Measurements from ENCODE around the gene MEGF11.

MEGF11 gene

GRCh38 chr15:65925338-65925737 is 328.2 kb downstream of the MEGF11 start:
- Mint-ChIP-seq H3K4me3 (no peak overlapping the region), H3K27me3 (ENCODE audit: low read depth) (no peaks in the 10 kb centered on the region), H3K36me3 (ENCODE audit: low read depth) (no peaks in the 10 kb centered on the region), H3K27ac (no peak overlapping the region), H3K4me1 (ENCODE audit: low read depth) (no peaks in the 10 kb centered on the region), H3K9me3 (no peaks in the 10 kb centered on the region)
- DNase-seq (ENCODE audit: low spot score), result no peak

- H3K27me3 Mint-ChIP-seq (ENCODE audit: low read depth), result no peaks in the 10 kb centered on the region
- no peaks in the 10 kb centered on the region for H3K4me1 Mint-ChIP-seq (ENCODE audit: low read depth)
- H3K36me3 Mint-ChIP-seq (ENCODE audit: low read depth), result no peaks in the 10 kb centered on the region
- no peak overlapping the region for H3K27ac Mint-ChIP-seq
- H3K4me3 Mint-ChIP-seq, result no peak overlapping the region
- no peaks in the 10 kb centered on the region for H3K9me3 Mint-ChIP-seq
- DNase-seq (ENCODE audit: low spot score), result no peak
Observed at GRCh38 chr15:65924004-65924403, 329.5 kb downstream of the MEGF11 start.

GRCh38 chr15:65923264-65923663 is 330.3 kb downstream of the MEGF11 start:
- Mint-ChIP-seq H3K36me3 (ENCODE audit: low read depth) (no peaks in the 10 kb centered on the region), H3K4me3 (no peak overlapping the region), H3K4me1 (ENCODE audit: low read depth) (peaks cover 4% of the 10 kb centered on the region), H3K27me3 (ENCODE audit: low read depth) (no peaks in the 10 kb centered on the region), H3K9me3 (no peaks in the 10 kb centered on the region), H3K27ac (no peak overlapping the region)
- DNase-seq (ENCODE audit: low spot score), result no peak

- Mint-ChIP-seq H3K27me3 (ENCODE audit: low read depth) (no peaks in the 10 kb centered on the region), H3K36me3 (ENCODE audit: low read depth) (no peaks in the 10 kb centered on the region), H3K4me1 (ENCODE audit: low read depth) (peaks cover 7% of the 10 kb centered on the region), H3K27ac (no peak overlapping the region), H3K9me3 (no peaks in the 10 kb centered on the region), H3K4me3 (no peak overlapping the region)
- no peak for DNase-seq (ENCODE audit: low spot score)
Observed at GRCh38 chr15:65922621-65923020, 330.9 kb downstream of the MEGF11 start.

- H3K9me3 Mint-ChIP-seq, result no peaks in the 10 kb centered on the region
- no peak overlapping the region for H3K4me3 Mint-ChIP-seq
- H3K36me3 Mint-ChIP-seq (ENCODE audit: low read depth), result no peaks in the 10 kb centered on the region
- no peaks in the 10 kb centered on the region for H3K27me3 Mint-ChIP-seq (ENCODE audit: low read depth)
- peaks cover 15% of the 10 kb centered on the region for H3K4me1 Mint-ChIP-seq (ENCODE audit: low read depth)
- H3K27ac Mint-ChIP-seq, result no peak overlapping the region
- DNase-seq (ENCODE audit: low spot score), result no peak
Observed at GRCh38 chr15:65921780-65922179, 331.8 kb downstream of the MEGF11 start.

GRCh38 chr15:65920825-65921309 is 332.7 kb downstream of the MEGF11 start:
- H3K27ac Mint-ChIP-seq, result no peak overlapping the region
- H3K27me3 Mint-ChIP-seq (ENCODE audit: low read depth), result no peaks in the 10 kb centered on the region
- no peaks in the 10 kb centered on the region for H3K36me3 Mint-ChIP-seq (ENCODE audit: low read depth)
- H3K4me3 Mint-ChIP-seq, result no peak overlapping the region
- DNase-seq (ENCODE audit: low spot score), result no peak
- H3K4me1 Mint-ChIP-seq (ENCODE audit: low read depth), result peaks cover 21% of the 10 kb centered on the region
- no peaks in the 10 kb centered on the region for H3K9me3 Mint-ChIP-seq

- H3K27me3 Mint-ChIP-seq (ENCODE audit: low read depth), result no peaks in the 10 kb centered on the region
- H3K36me3 Mint-ChIP-seq (ENCODE audit: low read depth), result no peaks in the 10 kb centered on the region
- no peaks in the 10 kb centered on the region for H3K9me3 Mint-ChIP-seq
- peaks cover 21% of the 10 kb centered on the region for H3K4me1 Mint-ChIP-seq (ENCODE audit: low read depth)
- H3K4me3 Mint-ChIP-seq, result no peak overlapping the region
- no peak overlapping the region for H3K27ac Mint-ChIP-seq
- DNase-seq (ENCODE audit: low spot score), result no peak
Observed at GRCh38 chr15:65920121-65920520, 333.4 kb downstream of the MEGF11 start.

GRCh38 chr15:65919353-65919752 is 334.2 kb downstream of the MEGF11 start:
- no peak for DNase-seq (ENCODE audit: low spot score)
- Mint-ChIP-seq H3K4me3 (no peak overlapping the region), H3K4me1 (ENCODE audit: low read depth) (peaks cover 21% of the 10 kb centered on the region)

GRCh38 chr15:65918945-65919344 is 334.6 kb downstream of the MEGF11 start:
- no peak overlapping the region for H3K27ac Mint-ChIP-seq
- no peak for DNase-seq (ENCODE audit: low spot score)
- H3K9me3 Mint-ChIP-seq, result no peaks in the 10 kb centered on the region
- no peaks in the 10 kb centered on the region for H3K36me3 Mint-ChIP-seq (ENCODE audit: low read depth)
- peaks cover 21% of the 10 kb centered on the region for H3K4me1 Mint-ChIP-seq (ENCODE audit: low read depth)
- no peak overlapping the region for H3K4me3 Mint-ChIP-seq
- no peaks in the 10 kb centered on the region for H3K27me3 Mint-ChIP-seq (ENCODE audit: low read depth)

More at GRCh38 chr15:65919353-65919752, 334.2 kb downstream of the MEGF11 start:
- H3K27ac Mint-ChIP-seq, result no peak overlapping the region
- H3K27me3 Mint-ChIP-seq (ENCODE audit: low read depth), result no peaks in the 10 kb centered on the region
- no peaks in the 10 kb centered on the region for H3K36me3 Mint-ChIP-seq (ENCODE audit: low read depth)
- no peaks in the 10 kb centered on the region for H3K9me3 Mint-ChIP-seq

GRCh38 chr15:65918357-65918920 is 335.1 kb downstream of the MEGF11 start:
- Mint-ChIP-seq H3K4me3 (no peak overlapping the region), H3K27me3 (ENCODE audit: low read depth) (no peaks in the 10 kb centered on the region), H3K36me3 (ENCODE audit: low read depth) (no peaks in the 10 kb centered on the region), H3K9me3 (no peaks in the 10 kb centered on the region), H3K4me1 (ENCODE audit: low read depth) (peaks cover 21% of the 10 kb centered on the region), H3K27ac (no peak overlapping the region)
- no peak for DNase-seq (ENCODE audit: low spot score)

GRCh38 chr15:65917936-65918335 is 335.6 kb downstream of the MEGF11 start:
- Mint-ChIP-seq H3K27me3 (ENCODE audit: low read depth) (no peaks in the 10 kb centered on the region), H3K9me3 (no peaks in the 10 kb centered on the region), H3K4me1 (ENCODE audit: low read depth) (peaks cover 21% of the 10 kb centered on the region), H3K36me3 (ENCODE audit: low read depth) (no peaks in the 10 kb centered on the region), H3K4me3 (no peak overlapping the region), H3K27ac (no peak overlapping the region)
- no peak for DNase-seq (ENCODE audit: low spot score)

- Mint-ChIP-seq H3K4me3 (no peak overlapping the region), H3K27ac (no peak overlapping the region), H3K36me3 (ENCODE audit: low read depth) (no peaks in the 10 kb centered on the region), H3K9me3 (no peaks in the 10 kb centered on the region), H3K4me1 (ENCODE audit: low read depth) (peaks cover 21% of the 10 kb centered on the region), H3K27me3 (ENCODE audit: low read depth) (no peaks in the 10 kb centered on the region)
- DNase-seq (ENCODE audit: low spot score), result no peak
Observed at GRCh38 chr15:65917407-65917756, 336.2 kb downstream of the MEGF11 start.

GRCh38 chr15:65916664-65917406 is 336.7 kb downstream of the MEGF11 start:
- Mint-ChIP-seq H3K36me3 (ENCODE audit: low read depth) (no peaks in the 10 kb centered on the region), H3K4me1 (ENCODE audit: low read depth) (peaks cover 21% of the 10 kb centered on the region), H3K9me3 (no peaks in the 10 kb centered on the region), H3K27ac (no peak overlapping the region), H3K4me3 (no peak overlapping the region), H3K27me3 (ENCODE audit: low read depth) (no peaks in the 10 kb centered on the region)
- peak; percentile 68 for DNase-seq (ENCODE audit: low spot score)

- H3K4me1 Mint-ChIP-seq (ENCODE audit: low read depth), result peaks cover 21% of the 10 kb centered on the region
- no peak for DNase-seq (ENCODE audit: low spot score)
- H3K9me3 Mint-ChIP-seq, result no peaks in the 10 kb centered on the region
- no peak overlapping the region for H3K27ac Mint-ChIP-seq
- no peaks in the 10 kb centered on the region for H3K36me3 Mint-ChIP-seq (ENCODE audit: low read depth)
- H3K27me3 Mint-ChIP-seq (ENCODE audit: low read depth), result no peaks in the 10 kb centered on the region
- no peak overlapping the region for H3K4me3 Mint-ChIP-seq
Observed at GRCh38 chr15:65916041-65916663, 337.4 kb downstream of the MEGF11 start.

Measured in T-helper 2 cell treated with Interferon-gamma antibody and Interleukin-4, amounts not matched to agents 5 μg/mL and 100 μg/mL, for 36 hours (primary cell).